ENCODE results near the gene DAGLA.

The DAGLA gene

DNA sequence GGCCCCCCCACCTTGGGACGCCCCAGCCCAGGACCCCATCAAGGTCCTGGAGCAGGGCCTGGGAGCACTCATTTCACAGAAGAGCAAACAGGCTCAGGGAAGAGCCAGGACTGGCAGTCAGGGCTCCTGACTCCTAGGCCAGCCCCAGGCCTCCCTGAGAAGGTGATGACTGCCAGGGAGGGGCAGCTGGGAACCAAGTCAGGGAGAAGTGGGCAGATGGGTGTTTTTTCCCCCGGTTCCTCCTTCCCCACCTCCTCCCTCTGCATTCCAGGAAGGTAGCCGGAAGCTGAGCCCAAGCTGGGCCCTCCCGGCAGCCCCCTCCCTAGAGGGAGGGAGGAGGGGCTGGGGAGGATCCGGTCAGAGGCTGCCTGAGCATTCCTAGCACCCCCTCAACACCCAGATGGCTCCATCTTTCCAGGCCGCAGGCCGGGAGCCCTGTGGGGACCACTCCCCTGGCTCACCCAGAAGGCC, 91.8 kb downstream of the DAGLA start:
- Histone ChIP-seq H3K27ac (no peak overlapping the region), H3K27me3 (peaks cover 0 to 15% of the 10 kb centered on the region in 2 donors), H3K9me3 (no peaks in the 10 kb centered on the region), H3K4me3 (no peak overlapping the region), H3K36me3 (no peaks in the 10 kb centered on the region), H3K4me1 (peaks cover 0 to 2% (median under 1%) of the 10 kb centered on the region in 4 donors)
- DNase-seq, result no peak
- TF ChIP-seq, protein P1, sequence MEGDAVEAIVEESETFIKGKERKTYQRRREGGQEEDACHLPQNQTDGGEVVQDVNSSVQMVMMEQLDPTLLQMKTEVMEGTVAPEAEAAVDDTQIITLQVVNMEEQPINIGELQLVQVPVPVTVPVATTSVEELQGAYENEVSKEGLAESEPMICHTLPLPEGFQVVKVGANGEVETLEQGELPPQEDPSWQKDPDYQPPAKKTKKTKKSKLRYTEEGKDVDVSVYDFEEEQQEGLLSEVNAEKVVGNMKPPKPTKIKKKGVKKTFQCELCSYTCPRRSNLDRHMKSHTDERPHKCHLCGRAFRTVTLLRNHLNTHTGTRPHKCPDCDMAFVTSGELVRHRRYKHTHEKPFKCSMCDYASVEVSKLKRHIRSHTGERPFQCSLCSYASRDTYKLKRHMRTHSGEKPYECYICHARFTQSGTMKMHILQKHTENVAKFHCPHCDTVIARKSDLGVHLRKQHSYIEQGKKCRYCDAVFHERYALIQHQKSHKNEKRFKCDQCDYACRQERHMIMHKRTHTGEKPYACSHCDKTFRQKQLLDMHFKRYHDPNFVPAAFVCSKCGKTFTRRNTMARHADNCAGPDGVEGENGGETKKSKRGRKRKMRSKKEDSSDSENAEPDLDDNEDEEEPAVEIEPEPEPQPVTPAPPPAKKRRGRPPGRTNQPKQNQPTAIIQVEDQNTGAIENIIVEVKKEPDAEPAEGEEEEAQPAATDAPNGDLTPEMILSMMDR (IDR thresholded peaks at IDR 0.05), result no peak
- intact Hi-C loops (cut with DNase I; ENCODE audit: low total_unique reads), result no loop called here

DNA sequence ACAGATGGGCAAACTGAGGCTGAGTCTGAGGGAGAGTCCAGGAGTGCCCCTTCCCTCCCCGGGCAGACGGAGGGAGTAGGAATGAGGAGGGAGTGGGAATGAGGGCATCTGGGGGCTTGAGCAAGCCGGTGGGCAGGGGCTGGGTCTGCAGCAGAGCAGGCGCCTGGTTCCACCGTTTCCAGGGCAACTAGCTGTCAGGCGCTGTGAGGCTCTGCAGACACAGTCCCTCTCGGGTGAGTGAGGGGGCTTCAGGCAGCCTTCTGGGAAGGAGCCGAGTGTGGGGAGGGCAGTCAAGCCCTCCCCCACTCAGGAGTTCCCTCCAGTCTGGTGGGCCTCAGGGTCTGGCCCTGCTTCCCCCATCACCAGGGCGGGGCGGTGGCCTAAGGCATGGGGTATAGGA, 93.2 kb downstream of the DAGLA start:
- Histone ChIP-seq H3K27ac (no peak overlapping the region), H3K4me1 (peaks cover 0 to 11% (median 8%) of the 10 kb centered on the region in 4 donors), H3K36me3 (no peaks in the 10 kb centered on the region), H3K9me3 (no peaks in the 10 kb centered on the region), H3K27me3 (peaks cover 0 to 15% of the 10 kb centered on the region in 2 donors), H3K4me3 (no peak overlapping the region)
- DNase-seq, result no peak
- intact Hi-C loops (cut with DNase I; ENCODE audit: low total_unique reads), result no loop called here
- TF ChIP-seq, protein P1 (IDR thresholded peaks at IDR 0.05), result no peak

GRCh38 chr11:61773809-61774208, 93.6 kb downstream of the DAGLA start:
- peaks cover 0 to 15% of the 10 kb centered on the region in 2 donors for H3K27me3 ChIP-seq
- H3K4me1 ChIP-seq, result peaks cover 0 to 11% (median 8%) of the 10 kb centered on the region in 4 donors
- no peaks in the 10 kb centered on the region for H3K36me3 ChIP-seq
- intact Hi-C loops (cut with DNase I; ENCODE audit: low total_unique reads), result no loop called here
- H3K9me3 ChIP-seq, result no peaks in the 10 kb centered on the region
- no peak overlapping the region for H3K27ac ChIP-seq
- H3K4me3 ChIP-seq, result no peak overlapping the region
- no peak for DNase-seq
- TF ChIP-seq, protein P1 (IDR thresholded peaks at IDR 0.05), result no peak

DNA sequence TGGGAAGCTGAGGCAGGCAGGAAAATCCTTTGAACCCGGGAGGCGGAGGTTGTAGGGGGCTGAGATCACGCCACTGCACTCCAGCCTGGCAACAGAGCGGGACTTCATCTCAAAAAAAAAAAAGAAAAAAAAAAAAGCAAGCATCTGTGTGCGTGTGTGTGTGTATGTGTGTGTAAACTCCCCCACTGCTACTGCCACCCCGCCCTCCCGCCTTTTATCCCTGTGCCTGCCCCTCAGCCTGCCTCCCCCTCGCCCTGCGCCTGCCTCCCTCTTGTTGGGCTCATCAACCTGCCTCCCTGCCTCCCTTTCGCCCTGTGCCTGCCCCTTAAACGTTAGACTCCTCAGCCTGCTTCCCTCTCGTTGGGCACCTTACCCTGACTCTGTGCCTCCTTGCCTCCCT, 94.2 kb downstream of the DAGLA start:
- no peak for DNase-seq
- H3K9me3 ChIP-seq, result no peaks in the 10 kb centered on the region

DNA sequence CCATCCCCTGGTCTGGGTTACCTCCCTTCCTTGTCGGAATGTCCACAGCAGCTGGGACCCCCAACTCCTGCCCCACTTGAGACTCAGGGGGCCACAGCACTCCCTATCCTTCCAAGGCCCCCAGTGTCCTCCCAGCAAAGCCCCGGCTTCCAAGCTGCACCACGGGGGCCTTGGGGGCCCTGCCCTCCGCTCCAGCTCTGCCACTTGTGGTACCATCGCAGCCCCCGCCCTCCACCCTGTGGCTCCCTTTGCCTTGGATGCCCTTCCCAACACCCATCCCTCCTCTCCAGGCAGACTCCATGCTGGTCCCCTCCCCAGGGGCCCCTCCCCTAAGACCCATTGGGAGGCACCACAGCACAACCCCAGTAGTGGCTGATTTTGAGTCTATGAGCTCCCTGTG, 94.9 kb downstream of the DAGLA start:
- H3K4me3 ChIP-seq, result no peak overlapping the region
- peaks cover 0 to 7% of the 10 kb centered on the region in 2 donors for H3K27me3 ChIP-seq
- intact Hi-C loops (cut with DNase I; ENCODE audit: low total_unique reads), result no loop called here
- peaks cover 0 to 11% (median 8%) of the 10 kb centered on the region in 4 donors for H3K4me1 ChIP-seq
- TF ChIP-seq, protein P1 (IDR thresholded peaks at IDR 0.05), result no peak
- DNase-seq, result no peak
- H3K27ac ChIP-seq, result no peak overlapping the region
- H3K36me3 ChIP-seq, result no peaks in the 10 kb centered on the region
- H3K9me3 ChIP-seq, result no peaks in the 10 kb centered on the region

More for the DNA sequence above, 94.2 kb downstream of the DAGLA start:
- Histone ChIP-seq H3K36me3 (no peaks in the 10 kb centered on the region), H3K4me3 (no peak overlapping the region), H3K4me1 (peaks cover 0 to 11% (median 8%) of the 10 kb centered on the region in 4 donors), H3K27me3 (peaks cover 0 to 10% of the 10 kb centered on the region in 2 donors), H3K27ac (no peak overlapping the region)
- TF ChIP-seq, protein P1 (IDR thresholded peaks at IDR 0.05), result no peak
- intact Hi-C loops (cut with DNase I; ENCODE audit: low total_unique reads), result no loop called here

Data from tibial artery (tissue), 4 donors.